ENCODE data around the gene FRAS1.

The FRAS1 gene

DNA sequence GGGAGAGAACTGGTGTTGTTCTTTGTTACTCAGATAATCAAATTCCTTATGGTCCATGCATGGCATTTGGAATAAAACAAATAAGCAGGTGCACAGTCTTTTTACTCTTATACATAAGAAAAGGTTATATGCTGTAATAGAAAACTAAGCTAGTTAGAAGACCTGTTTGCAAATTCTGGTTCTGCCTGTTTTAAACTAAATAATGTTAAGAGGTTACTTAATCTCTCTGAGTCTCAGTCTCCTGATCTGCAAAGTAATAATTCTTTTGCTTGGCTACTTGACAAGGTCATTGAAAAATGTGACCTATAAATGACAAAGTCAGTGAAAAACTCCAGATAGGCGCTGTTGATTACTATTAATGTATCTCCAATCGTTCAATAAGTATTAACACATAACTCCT lies 451.9 kb downstream of the FRAS1 start:
- H3K4me1 ChIP-seq (ENCODE audit: control extremely low read depth in 1 of 4, control insufficient read depth in 4 of 4, insufficient read depth in 4 of 4, low read length in 3 of 4) = no peaks in the 10 kb centered on the region
- no peaks in the 10 kb centered on the region for H3K9me3 ChIP-seq (ENCODE audit: control extremely low read depth in 1 of 5, control insufficient read depth in 4 of 5, insufficient read depth in 2 of 5, low read depth in 1 of 5, low read length in 4 of 5)
- H3K36me3 ChIP-seq (ENCODE audit: control insufficient read depth in 4 of 4, insufficient read depth in 4 of 4, low read length in 3 of 4) = no peaks in the 10 kb centered on the region
- no peaks in the 10 kb centered on the region for H3K27me3 ChIP-seq (replicated peaks in 2 of 5; ENCODE audit: control insufficient read depth in 4 of 5, insufficient read depth in 5 of 5, low read length in 4 of 5)
- CTCF ChIA-PET = no interaction called here
- POLR2A ChIA-PET = no interaction called here
- H3K4me3 ChIP-seq (ENCODE audit: control insufficient read depth in 1 of 7, extremely low read depth in 1 of 7, insufficient read depth in 4 of 7, low read depth in 2 of 7, low read length in 6 of 7) = no peak overlapping the region
- whole genome bisulfite sequencing (ENCODE audit: insufficient coverage) = no CpG with 5 or more reads among the region's 2 CpGs
- DNase-seq = no peak
- H3K27ac ChIP-seq (ENCODE audit: insufficient read depth in 1 of 2, low read depth in 1 of 2, low read length in 2 of 2, poor library complexity in 1 of 2, severe bottlenecking in 2 of 2) = no peak overlapping the region

DNA sequence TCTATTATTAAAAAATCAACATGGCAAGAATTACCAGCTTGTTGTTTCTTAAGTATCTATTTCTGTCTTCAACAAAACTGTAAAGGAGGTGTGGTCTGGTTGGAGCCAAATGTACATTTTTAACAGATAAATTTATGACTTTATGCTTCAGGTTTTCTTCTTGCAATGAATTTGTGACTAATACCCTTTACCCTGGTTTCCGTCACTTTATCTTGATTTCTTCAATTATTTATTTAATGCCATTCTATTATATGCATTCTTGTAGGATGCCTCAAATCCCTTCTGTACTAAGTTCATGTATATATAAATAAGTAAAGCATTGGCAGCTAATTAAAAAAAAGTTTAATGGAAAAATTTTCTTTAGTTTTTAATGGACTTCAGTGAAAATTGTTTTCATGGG lies 453.0 kb downstream of the FRAS1 start:
- CTCF ChIA-PET = no interaction called here
- no CpG with 5 or more reads among the region's 1 CpG for WGBS (ENCODE audit: insufficient coverage)
- no peak for DNase-seq

DNA sequence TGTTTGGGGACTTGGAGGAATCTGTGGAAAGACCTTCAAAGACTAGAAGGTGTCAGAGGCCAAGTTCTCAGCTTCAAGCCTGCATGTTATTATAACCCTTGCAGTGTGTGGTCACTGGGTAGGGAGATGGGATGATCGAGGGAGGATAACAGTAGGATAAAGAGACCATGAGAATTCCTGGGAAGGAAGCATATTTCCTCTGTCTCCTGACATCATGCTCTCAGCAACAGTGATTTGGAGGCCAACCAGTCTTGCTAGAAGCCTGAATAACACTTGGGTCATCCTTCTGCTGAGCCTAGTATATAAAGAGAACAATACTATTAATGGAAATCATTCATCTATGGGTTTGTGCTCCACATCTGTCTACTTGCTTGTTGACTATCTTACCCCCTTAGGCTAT lies 453.6 kb downstream of the FRAS1 start:
- Histone ChIP-seq H3K4me1 (ENCODE audit: control extremely low read depth in 1 of 4, control insufficient read depth in 4 of 4, insufficient read depth in 4 of 4, low read length in 3 of 4) (no peaks in the 10 kb centered on the region), H3K27me3 (replicated peaks in 2 of 5; ENCODE audit: control insufficient read depth in 4 of 5, insufficient read depth in 5 of 5, low read length in 4 of 5) (no peaks in the 10 kb centered on the region), H3K27ac (ENCODE audit: insufficient read depth in 1 of 2, low read depth in 1 of 2, low read length in 2 of 2, poor library complexity in 1 of 2, severe bottlenecking in 2 of 2) (no peak overlapping the region), H3K36me3 (ENCODE audit: control insufficient read depth in 4 of 4, insufficient read depth in 4 of 4, low read length in 3 of 4) (no peaks in the 10 kb centered on the region), H3K4me3 (ENCODE audit: control insufficient read depth in 1 of 7, extremely low read depth in 1 of 7, insufficient read depth in 4 of 7, low read depth in 2 of 7, low read length in 6 of 7) (no peak overlapping the region), H3K9me3 (ENCODE audit: control extremely low read depth in 1 of 5, control insufficient read depth in 4 of 5, insufficient read depth in 2 of 5, low read depth in 1 of 5, low read length in 4 of 5) (no peaks in the 10 kb centered on the region)
- ChIA-PET CTCF (no interaction called here), POLR2A (no interaction called here)
- no peak for DNase-seq
- WGBS (ENCODE audit: insufficient coverage) = no CpG with 5 or more reads among the region's 1 CpG

More for the DNA sequence above, 453.0 kb downstream of the FRAS1 start:
- Histone ChIP-seq H3K27me3 (replicated peaks in 2 of 5; ENCODE audit: control insufficient read depth in 4 of 5, insufficient read depth in 5 of 5, low read length in 4 of 5) (no peaks in the 10 kb centered on the region), H3K4me1 (ENCODE audit: control extremely low read depth in 1 of 4, control insufficient read depth in 4 of 4, insufficient read depth in 4 of 4, low read length in 3 of 4) (no peaks in the 10 kb centered on the region), H3K36me3 (ENCODE audit: control insufficient read depth in 4 of 4, insufficient read depth in 4 of 4, low read length in 3 of 4) (no peaks in the 10 kb centered on the region), H3K4me3 (ENCODE audit: control insufficient read depth in 1 of 7, extremely low read depth in 1 of 7, insufficient read depth in 4 of 7, low read depth in 2 of 7, low read length in 6 of 7) (no peak overlapping the region), H3K9me3 (ENCODE audit: control extremely low read depth in 1 of 5, control insufficient read depth in 4 of 5, insufficient read depth in 2 of 5, low read depth in 1 of 5, low read length in 4 of 5) (no peaks in the 10 kb centered on the region), H3K27ac (ENCODE audit: insufficient read depth in 1 of 2, low read depth in 1 of 2, low read length in 2 of 2, poor library complexity in 1 of 2, severe bottlenecking in 2 of 2) (no peak overlapping the region)
- POLR2A ChIA-PET = no interaction called here

DNA sequence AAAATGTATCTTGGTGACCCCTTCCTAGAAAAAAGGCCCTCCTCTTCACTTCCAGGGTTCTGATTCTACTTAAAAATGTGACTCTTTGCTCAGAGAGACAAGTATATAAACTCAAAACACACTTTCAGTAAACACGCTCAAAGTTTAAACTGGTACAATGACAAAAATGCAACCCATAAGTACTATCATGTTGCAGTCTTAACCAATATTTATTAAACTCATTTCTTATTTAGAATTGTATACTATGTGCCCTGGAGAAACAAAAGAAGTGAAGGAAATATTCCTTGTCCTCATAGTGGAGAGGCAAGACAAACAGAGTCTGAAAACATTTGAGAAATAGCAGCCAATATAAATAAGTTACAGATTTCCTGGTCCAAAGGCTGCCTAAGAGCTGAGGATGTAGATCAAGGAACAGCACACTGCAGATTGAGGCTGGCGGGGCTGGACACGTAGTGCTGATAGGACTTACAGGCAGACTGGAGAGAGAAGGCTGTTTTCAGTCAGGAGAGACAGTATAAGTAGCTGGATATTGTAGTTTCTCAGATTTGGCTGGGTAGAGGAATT lies 455.3 kb downstream of the FRAS1 start:
- no peaks in the 10 kb centered on the region for H3K27me3 ChIP-seq (replicated peaks in 2 of 5; ENCODE audit: control insufficient read depth in 4 of 5, insufficient read depth in 5 of 5, low read length in 4 of 5)
- H3K36me3 ChIP-seq (ENCODE audit: control insufficient read depth in 4 of 4, insufficient read depth in 4 of 4, low read length in 3 of 4) = no peaks in the 10 kb centered on the region
- POLR2A ChIA-PET = no interaction called here
- no peaks in the 10 kb centered on the region for H3K9me3 ChIP-seq (ENCODE audit: control extremely low read depth in 1 of 5, control insufficient read depth in 4 of 5, insufficient read depth in 2 of 5, low read depth in 1 of 5, low read length in 4 of 5)
- H3K4me1 ChIP-seq (ENCODE audit: control extremely low read depth in 1 of 4, control insufficient read depth in 4 of 4, insufficient read depth in 4 of 4, low read length in 3 of 4) = no peaks in the 10 kb centered on the region
- DNase-seq = no peak
- no peak overlapping the region for H3K27ac ChIP-seq (ENCODE audit: insufficient read depth in 1 of 2, low read depth in 1 of 2, low read length in 2 of 2, poor library complexity in 1 of 2, severe bottlenecking in 2 of 2)
- H3K4me3 ChIP-seq (ENCODE audit: control insufficient read depth in 1 of 7, extremely low read depth in 1 of 7, insufficient read depth in 4 of 7, low read depth in 2 of 7, low read length in 6 of 7) = no peak overlapping the region
- 100% methylated on average over 2 of the region's 3 CpGs for WGBS (ENCODE audit: insufficient coverage)
- CTCF ChIA-PET = interaction anchor here (0.8 kb wide), 1 partner anchor 553 kb away, joined by 3 read pairs; no protein-coding TSS in a partner anchor

DNA sequence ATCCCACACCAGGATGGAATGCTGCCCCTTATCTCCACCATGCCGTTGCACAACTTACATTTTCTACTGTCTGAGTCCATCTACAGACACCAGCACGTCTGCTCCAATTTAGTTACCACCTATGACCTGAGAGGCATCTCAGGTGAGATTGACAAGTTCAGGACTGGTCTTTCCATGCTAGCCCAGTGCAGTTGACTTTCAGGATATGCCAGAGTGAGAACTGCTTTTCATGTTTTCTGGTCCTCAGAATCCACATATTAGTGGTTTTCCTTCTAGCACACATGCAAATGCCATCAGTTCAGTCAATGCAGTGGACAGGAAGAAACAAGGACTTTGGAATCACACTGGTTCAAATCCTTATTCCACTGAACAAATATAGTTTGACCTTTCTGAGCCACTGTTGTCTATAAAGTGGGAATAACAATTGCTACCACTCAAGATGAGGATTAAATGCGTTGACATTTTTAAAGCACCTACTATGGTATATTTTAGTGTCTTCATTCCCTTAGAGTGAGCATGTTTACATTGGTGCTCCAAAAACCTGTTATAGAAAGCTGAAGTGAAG lies 456.4 kb downstream of the FRAS1 start:
- Histone ChIP-seq H3K27ac (ENCODE audit: insufficient read depth in 1 of 2, low read depth in 1 of 2, low read length in 2 of 2, poor library complexity in 1 of 2, severe bottlenecking in 2 of 2) (no peak overlapping the region), H3K27me3 (replicated peaks in 2 of 5; ENCODE audit: control insufficient read depth in 4 of 5, insufficient read depth in 5 of 5, low read length in 4 of 5) (no peaks in the 10 kb centered on the region), H3K36me3 (ENCODE audit: control insufficient read depth in 4 of 4, insufficient read depth in 4 of 4, low read length in 3 of 4) (no peaks in the 10 kb centered on the region), H3K4me3 (ENCODE audit: control insufficient read depth in 1 of 7, extremely low read depth in 1 of 7, insufficient read depth in 4 of 7, low read depth in 2 of 7, low read length in 6 of 7) (no peak overlapping the region), H3K9me3 (ENCODE audit: control extremely low read depth in 1 of 5, control insufficient read depth in 4 of 5, insufficient read depth in 2 of 5, low read depth in 1 of 5, low read length in 4 of 5) (no peaks in the 10 kb centered on the region), H3K4me1 (ENCODE audit: control extremely low read depth in 1 of 4, control insufficient read depth in 4 of 4, insufficient read depth in 4 of 4, low read length in 3 of 4) (no peaks in the 10 kb centered on the region)
- WGBS (ENCODE audit: insufficient coverage) = 100% methylated on average over 2 of the region's 3 CpGs
- POLR2A ChIA-PET = no interaction called here
- CTCF ChIA-PET = interaction anchor here (0.6 to 1.3 kb wide), 3 partner anchors 236 to 554 kb away, joined by 3 to 7 read pairs (median 3); no protein-coding TSS in a partner anchor
- DNase-seq = no peak

DNA sequence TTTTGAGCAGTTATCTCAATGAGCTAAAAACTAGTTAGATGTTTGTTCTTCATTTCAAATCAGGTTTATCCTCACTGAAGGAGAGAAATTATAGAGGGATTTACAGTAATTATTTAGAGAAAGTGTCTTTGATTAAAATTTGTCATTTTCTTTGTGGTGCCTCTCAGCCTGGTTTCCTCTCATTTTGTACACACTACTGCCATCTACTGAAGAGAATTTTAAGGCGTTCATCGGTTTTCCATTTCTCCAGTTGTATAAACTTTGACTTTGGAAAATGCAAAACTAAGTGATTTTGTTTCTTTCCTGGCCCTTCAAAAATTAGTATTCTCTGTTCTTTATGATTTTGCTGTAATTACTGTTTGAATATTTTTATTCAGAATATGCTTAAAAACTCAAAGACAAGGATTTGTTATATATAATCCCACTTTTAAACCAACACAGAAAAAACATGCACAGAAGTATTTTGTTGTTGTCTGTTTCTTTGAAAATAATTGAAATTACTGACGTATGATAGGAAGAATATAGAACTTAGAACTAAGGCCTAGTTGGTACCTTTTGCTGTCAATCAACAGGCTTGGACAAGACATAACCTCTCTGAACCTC lies 460.0 kb downstream of the FRAS1 start:
- CTCF ChIA-PET = interaction anchor here (0.6 to 3.2 kb wide), 6 partner anchors 9 to 523 kb away, joined by 3 to 14 read pairs (median 4); no protein-coding TSS in a partner anchor
- peak; percentile 25 to 47 (median 40) for DNase-seq
- Histone ChIP-seq H3K27ac (ENCODE audit: insufficient read depth in 1 of 2, low read depth in 1 of 2, low read length in 2 of 2, poor library complexity in 1 of 2, severe bottlenecking in 2 of 2) (no peak overlapping the region), H3K27me3 (replicated peaks in 2 of 5; ENCODE audit: control insufficient read depth in 4 of 5, insufficient read depth in 5 of 5, low read length in 4 of 5) (no peaks in the 10 kb centered on the region), H3K36me3 (ENCODE audit: control insufficient read depth in 4 of 4, insufficient read depth in 4 of 4, low read length in 3 of 4) (no peaks in the 10 kb centered on the region), H3K4me1 (ENCODE audit: control extremely low read depth in 1 of 4, control insufficient read depth in 4 of 4, insufficient read depth in 4 of 4, low read length in 3 of 4) (peaks cover 0 to 7% (median 2%) of the 10 kb centered on the region in 4 experiments), H3K4me3 (ENCODE audit: control insufficient read depth in 1 of 7, extremely low read depth in 1 of 7, insufficient read depth in 4 of 7, low read depth in 2 of 7, low read length in 6 of 7) (no peak overlapping the region), H3K9me3 (ENCODE audit: control extremely low read depth in 1 of 5, control insufficient read depth in 4 of 5, insufficient read depth in 2 of 5, low read depth in 1 of 5, low read length in 4 of 5) (no peaks in the 10 kb centered on the region)
- POLR2A ChIA-PET = no interaction called here
- WGBS (ENCODE audit: insufficient coverage) = no CpG with 5 or more reads among the region's 3 CpGs

DNA sequence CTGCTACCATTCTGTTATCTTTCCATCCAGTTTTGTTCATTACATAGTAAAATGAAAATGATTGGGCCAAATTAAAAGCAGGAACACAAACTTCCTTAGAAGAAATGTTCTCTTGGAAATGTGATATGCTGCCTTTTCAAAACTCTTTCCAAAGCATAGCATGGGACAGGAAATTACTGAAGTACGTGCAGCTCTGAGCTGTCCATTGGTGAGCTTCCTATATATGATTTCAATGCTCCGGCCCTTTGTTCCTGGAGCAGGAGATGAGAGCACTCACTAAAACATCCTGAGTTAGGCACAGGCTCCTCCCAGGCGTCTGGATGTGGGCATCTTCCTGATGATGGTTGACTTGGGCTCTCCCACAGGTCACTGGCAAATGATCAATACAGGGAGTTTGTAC lies 461.4 kb downstream of the FRAS1 start:
- Histone ChIP-seq H3K27ac (ENCODE audit: insufficient read depth in 1 of 2, low read depth in 1 of 2, low read length in 2 of 2, poor library complexity in 1 of 2, severe bottlenecking in 2 of 2) (no peak overlapping the region), H3K27me3 (replicated peaks in 2 of 5; ENCODE audit: control insufficient read depth in 4 of 5, insufficient read depth in 5 of 5, low read length in 4 of 5) (no peaks in the 10 kb centered on the region), H3K4me3 (ENCODE audit: control insufficient read depth in 1 of 7, extremely low read depth in 1 of 7, insufficient read depth in 4 of 7, low read depth in 2 of 7, low read length in 6 of 7) (no peak overlapping the region), H3K9me3 (ENCODE audit: control extremely low read depth in 1 of 5, control insufficient read depth in 4 of 5, insufficient read depth in 2 of 5, low read depth in 1 of 5, low read length in 4 of 5) (no peaks in the 10 kb centered on the region), H3K36me3 (ENCODE audit: control insufficient read depth in 4 of 4, insufficient read depth in 4 of 4, low read length in 3 of 4) (no peaks in the 10 kb centered on the region), H3K4me1 (ENCODE audit: control extremely low read depth in 1 of 4, control insufficient read depth in 4 of 4, insufficient read depth in 4 of 4, low read length in 3 of 4) (peaks cover 0 to 7% (median 2%) of the 10 kb centered on the region in 4 experiments)
- no peak for DNase-seq
- CTCF ChIA-PET = interaction anchor here (0.9 to 1.6 kb wide), 4 partner anchors 12 to 525 kb away, joined by 3 to 5 read pairs (median 4); no protein-coding TSS in a partner anchor
- POLR2A ChIA-PET = no interaction called here
- WGBS (ENCODE audit: insufficient coverage) = 81% methylated on average over 3 of the region's 3 CpGs
